Stimulated activated naive B cell treated with anti-CD40 and anti-IgM and Interleukin-4, amounts not matched to agents 10 μg/mL and 1 μg/mL and 100 μg/mL, for 72 hours (primary cell): Measurements from ENCODE around the gene TAOK2.
A peak's percentile ranks its signal among the peaks of the same experiment; 100 is the strongest.
"Not testable (repeated sequence)": the region's sequence is repeated elsewhere in the genome, so short reads cannot be mapped to it uniquely, and the experiment has no call there.

Source experiments
- ATAC-seq, 2 donors: fragments of 150-1000 bp; cut with Tn5 transposase; replicated peaks; 2 replicates each; pipeline ENCODE4 v1.10.0; 2021; ENCODE audit warnings: moderate library complexity in 1 of 2
- DNase-seq: peaks from one replicate; pipeline ENCODE4 v3.0.0; 2021
- H3K27ac Mint-ChIP-seq: one replicate; pipeline ENCODE4 v1.8.0; 2022; ENCODE audit warnings: mild to moderate bottlenecking, mixed read lengths
- H3K27me3 Mint-ChIP-seq, 2 donors: one replicate each; pipeline ENCODE4 v1.8.0; 2022; ENCODE audit warnings: mixed read lengths in 2 of 2
- H3K36me3 Mint-ChIP-seq, 2 donors: one replicate each; pipeline ENCODE4 v1.8.0; 2022; ENCODE audit warnings: mixed read lengths in 2 of 2, mild to moderate bottlenecking in 1 of 2
- H3K4me1 Mint-ChIP-seq, 2 donors: one replicate each; pipeline ENCODE4 v1.8.0; 2022; ENCODE audit warnings: mixed read lengths in 2 of 2, mild to moderate bottlenecking in 1 of 2
- H3K4me3 Mint-ChIP-seq, 2 donors: one replicate each; pipeline ENCODE4 v1.8.0; 2022; ENCODE audit warnings: mild to moderate bottlenecking in 2 of 2, mixed read lengths in 2 of 2, moderate library complexity in 1 of 2
- H3K9me3 Mint-ChIP-seq, 2 donors: one replicate each; pipeline ENCODE4 v1.8.0; 2022; ENCODE audit warnings: mixed read lengths in 2 of 2, mild to moderate bottlenecking in 1 of 2

TAOK2 gene

GRCh38 chr16:30009990-30010843, 36.5 kb downstream of the TAOK2 start:
- Mint-ChIP-seq H3K27me3 (peaks cover 26 to 31% of the 10 kb centered on the region in 2 donors), H3K27ac (no peak overlapping the region), H3K4me1 (peaks cover 17 to 30% of the 10 kb centered on the region in 2 donors), H3K4me3 (peak overlapping the region; percentile 61 to 72), H3K9me3 (no peaks in the 10 kb centered on the region), H3K36me3 (peaks cover 5 to 14% of the 10 kb centered on the region in 2 donors)
- ATAC-seq, result peak in 1 of 2 donors; percentile 13
- DNase-seq, result no peak

GRCh38 chr16:30010844-30011713, 37.4 kb downstream of the TAOK2 start, which contains the start of gene DOC2A:
Gene DOC2A (minus strand): TSS chr16:30011027. CDS start chr16:30010222, 805 bp downstream.
- peaks cover 26 to 37% of the 10 kb centered on the region in 2 donors for H3K27me3 Mint-ChIP-seq
- ATAC-seq (peak; percentile 52 to 61), DNase-seq (no peak)
- peak within 1 kb of the TSS; percentile 83 to 90 for H3K4me3 Mint-ChIP-seq
- peak within 1 kb of the TSS; percentile 85 for H3K27ac Mint-ChIP-seq
- H3K36me3 Mint-ChIP-seq, result peaks cover 5 to 14% of the 10 kb centered on the region in 2 donors
- H3K9me3 Mint-ChIP-seq, result no peaks in the 10 kb centered on the region
- H3K4me1 Mint-ChIP-seq, result peaks cover 14 to 27% of the 10 kb centered on the region in 2 donors

- DNase-seq (no peak), ATAC-seq (no peak)
- Mint-ChIP-seq H3K4me3 (peak overlapping the region; percentile 83 to 90), H3K4me1 (peaks cover 14 to 27% of the 10 kb centered on the region in 2 donors), H3K27ac (peak overlapping the region; percentile 85), H3K9me3 (no peaks in the 10 kb centered on the region), H3K36me3 (peaks cover 5 to 11% of the 10 kb centered on the region in 2 donors), H3K27me3 (peaks cover 31 to 42% of the 10 kb centered on the region in 2 donors)
Observed at GRCh38 chr16:30011714-30012504, 38.2 kb downstream of the TAOK2 start.

GRCh38 chr16:30012598-30012997, 38.9 kb downstream of the TAOK2 start:
- H3K4me3 Mint-ChIP-seq, H3K36me3 Mint-ChIP-seq, H3K27ac Mint-ChIP-seq, ATAC-seq, H3K9me3 Mint-ChIP-seq, DNase-seq: not testable (repeated sequence)
- Mint-ChIP-seq H3K4me1 (peaks cover 14 to 27% of the 10 kb centered on the region in 2 donors), H3K27me3 (peaks cover 31 to 49% of the 10 kb centered on the region in 2 donors)

GRCh38 chr16:30015450-30015849, 41.8 kb downstream of the TAOK2 start:
- not testable (repeated sequence) for ATAC-seq, H3K36me3 Mint-ChIP-seq, H3K4me3 Mint-ChIP-seq, DNase-seq, H3K9me3 Mint-ChIP-seq
- Mint-ChIP-seq H3K4me1 (peaks cover 10 to 21% of the 10 kb centered on the region in 2 donors), H3K27ac (peak overlapping the region; percentile 52), H3K27me3 (peaks cover 16 to 33% of the 10 kb centered on the region in 2 donors)

GRCh38 chr16:30016555-30017276, 43.0 kb downstream of the TAOK2 start:
- DNase-seq, result no peak
- H3K27me3 Mint-ChIP-seq, result peaks cover 11 to 25% of the 10 kb centered on the region in 2 donors
- H3K27ac Mint-ChIP-seq, result no peak overlapping the region
- H3K4me1 Mint-ChIP-seq, result peaks cover 15 to 25% of the 10 kb centered on the region in 2 donors
- H3K36me3 Mint-ChIP-seq, result peaks cover 1 to 4% of the 10 kb centered on the region in 2 donors
- ATAC-seq, result no peak
- H3K4me3 Mint-ChIP-seq, result no peak overlapping the region
- peaks cover 0 to 2% of the 10 kb centered on the region in 2 donors for H3K9me3 Mint-ChIP-seq

- no peaks in the 10 kb centered on the region for H3K36me3 Mint-ChIP-seq
- peaks cover 0 to 2% of the 10 kb centered on the region in 2 donors for H3K9me3 Mint-ChIP-seq
- no peak for ATAC-seq
- peaks cover 10 to 21% of the 10 kb centered on the region in 2 donors for H3K4me1 Mint-ChIP-seq
- peaks cover 5 to 19% of the 10 kb centered on the region in 2 donors for H3K27me3 Mint-ChIP-seq
- no peak for DNase-seq
- no peak overlapping the region for H3K27ac Mint-ChIP-seq
- H3K4me3 Mint-ChIP-seq, result no peak overlapping the region
Observed at GRCh38 chr16:30017277-30017656, 43.6 kb downstream of the TAOK2 start.

- DNase-seq, H3K27ac Mint-ChIP-seq, ATAC-seq, H3K4me3 Mint-ChIP-seq, H3K9me3 Mint-ChIP-seq, H3K36me3 Mint-ChIP-seq: not testable (repeated sequence)
- peaks cover 5 to 19% of the 10 kb centered on the region in 2 donors for H3K27me3 Mint-ChIP-seq
- peaks cover 9 to 20% of the 10 kb centered on the region in 2 donors for H3K4me1 Mint-ChIP-seq
Observed at GRCh38 chr16:30017937-30018336, 44.3 kb downstream of the TAOK2 start.

GRCh38 chr16:30018731-30019158, 45.1 kb downstream of the TAOK2 start:
- DNase-seq (no peak), ATAC-seq (no peak)
- Mint-ChIP-seq H3K36me3 (no peaks in the 10 kb centered on the region), H3K4me1 (peaks cover 8 to 17% of the 10 kb centered on the region in 2 donors), H3K27ac (no peak overlapping the region), H3K9me3 (peaks cover 0 to 2% of the 10 kb centered on the region in 2 donors), H3K4me3 (no peak overlapping the region), H3K27me3 (peaks cover 8 to 27% of the 10 kb centered on the region in 2 donors)

GRCh38 chr16:30022887-30023286, 49.2 kb downstream of the TAOK2 start, which contains the start of gene C16orf92:
Gene C16orf92 (plus strand): TSS chr16:30023198. CDS start chr16:30023341, 143 bp downstream.
- H3K4me3 Mint-ChIP-seq, result no peak within 1 kb of the TSS
- H3K27ac Mint-ChIP-seq, result no peak within 1 kb of the TSS
- no peaks in the 10 kb centered on the region for H3K36me3 Mint-ChIP-seq
- H3K27me3 Mint-ChIP-seq, result peaks cover 33 to 41% of the 10 kb centered on the region in 2 donors
- DNase-seq, result no peak
- H3K9me3 Mint-ChIP-seq, result no peaks in the 10 kb centered on the region
- H3K4me1 Mint-ChIP-seq, result peaks cover 9 to 15% of the 10 kb centered on the region in 2 donors
- ATAC-seq, result no peak

GRCh38 chr16:30023586-30023985, 49.9 kb downstream of the TAOK2 start:
- no peaks in the 10 kb centered on the region for H3K36me3 Mint-ChIP-seq
- H3K27me3 Mint-ChIP-seq, result peaks cover 37 to 47% of the 10 kb centered on the region in 2 donors
- peaks cover 9 to 15% of the 10 kb centered on the region in 2 donors for H3K4me1 Mint-ChIP-seq
- no peak for ATAC-seq
- H3K4me3 Mint-ChIP-seq, result no peak overlapping the region
- H3K9me3 Mint-ChIP-seq, result no peaks in the 10 kb centered on the region
- no peak for DNase-seq
- H3K27ac Mint-ChIP-seq, result no peak overlapping the region

- peaks cover 9 to 15% of the 10 kb centered on the region in 2 donors for H3K4me1 Mint-ChIP-seq
- DNase-seq, result no peak
- no peak overlapping the region for H3K4me3 Mint-ChIP-seq
- no peaks in the 10 kb centered on the region for H3K36me3 Mint-ChIP-seq
- ATAC-seq, result no peak
- H3K27me3 Mint-ChIP-seq, result peaks cover 45 to 55% of the 10 kb centered on the region in 2 donors
- no peak overlapping the region for H3K27ac Mint-ChIP-seq
- no peaks in the 10 kb centered on the region for H3K9me3 Mint-ChIP-seq
Observed at GRCh38 chr16:30024451-30024850, 50.8 kb downstream of the TAOK2 start.

GRCh38 chr16:30025156-30025555, 51.5 kb downstream of the TAOK2 start:
- Mint-ChIP-seq H3K4me1 (peaks cover 11 to 17% of the 10 kb centered on the region in 2 donors), H3K27me3 (peaks cover 52 to 62% of the 10 kb centered on the region in 2 donors), H3K36me3 (no peaks in the 10 kb centered on the region), H3K27ac (no peak overlapping the region), H3K9me3 (no peaks in the 10 kb centered on the region), H3K4me3 (no peak overlapping the region)
- DNase-seq (no peak), ATAC-seq (no peak)
